ENCODE data around the gene HNRNPH2.

HNRNPH2 gene

GRCh38 chrX:101442085-101442484 lies 34.1 kb downstream of the HNRNPH2 start:
- no peak overlapping the region for H3K4me3 ChIP-seq
- no peak overlapping the region for H3K27ac ChIP-seq

DNA sequence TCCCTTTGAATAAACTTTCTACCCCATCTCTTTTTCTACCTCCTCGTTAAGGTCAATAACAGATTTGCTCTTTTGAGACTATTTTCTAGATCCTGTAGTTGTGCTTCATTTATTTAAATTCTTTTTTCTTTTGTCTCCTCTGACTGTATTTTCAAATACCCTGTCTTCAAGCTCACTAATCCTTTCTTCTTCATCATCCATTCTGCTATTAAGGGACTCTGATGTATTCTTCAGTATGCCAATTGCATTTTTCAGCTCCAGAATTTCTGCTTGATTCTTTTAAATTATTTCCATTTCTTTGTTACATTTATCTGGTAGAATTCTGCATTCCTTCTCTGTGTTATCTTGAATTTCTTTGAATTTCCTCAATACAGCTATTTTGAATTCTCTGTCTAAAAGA lies 41.3 kb downstream of the HNRNPH2 start:
- no peak overlapping the region for H3K27ac ChIP-seq
- H3K4me3 ChIP-seq = no peak overlapping the region

DNA sequence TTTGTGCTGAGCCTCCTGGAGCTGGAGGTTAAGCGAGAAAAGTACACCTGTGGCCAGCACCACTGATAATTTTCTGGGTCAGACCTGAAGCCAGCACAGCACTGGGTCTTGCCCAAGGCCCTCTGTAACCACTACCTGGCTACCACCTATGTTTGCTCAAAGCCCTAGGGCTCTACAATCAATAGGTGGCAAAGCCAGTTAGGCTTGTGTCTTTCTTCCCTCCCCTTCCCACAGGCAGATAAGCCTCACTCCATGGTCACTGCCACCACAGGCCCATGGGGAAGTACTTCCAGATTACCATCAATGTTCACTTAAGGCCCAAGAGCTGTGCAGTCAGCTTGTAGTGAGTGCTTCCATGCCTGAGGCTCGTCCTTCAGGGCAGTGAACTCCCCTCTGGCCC lies 42.1 kb downstream of the HNRNPH2 start:
- H3K4me3 ChIP-seq = no peak overlapping the region
- no peak overlapping the region for H3K27ac ChIP-seq

DNA sequence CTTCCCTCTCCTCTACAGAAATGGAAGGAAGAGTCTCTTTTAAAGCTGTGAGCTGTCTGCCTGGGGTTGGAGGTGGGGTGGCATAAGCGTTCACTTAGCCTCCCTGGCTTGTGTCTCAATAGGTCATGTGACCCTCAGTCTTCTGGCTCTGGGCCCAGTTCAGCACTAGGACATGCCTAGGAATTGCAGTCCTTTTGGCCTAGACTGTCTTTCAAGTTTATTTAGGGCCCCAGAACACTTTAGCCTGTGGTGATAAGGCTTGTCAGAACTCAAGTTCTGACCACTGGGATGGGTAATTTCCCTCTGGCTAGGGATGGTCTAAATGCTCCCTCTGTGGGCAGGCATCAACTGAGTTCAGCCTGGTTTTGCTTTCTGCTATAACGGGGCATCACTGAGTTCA lies 42.9 kb downstream of the HNRNPH2 start:
- no peak overlapping the region for H3K4me3 ChIP-seq
- no peak overlapping the region for H3K27ac ChIP-seq

GRCh38 chrX:101452056-101452455 lies 44.0 kb downstream of the HNRNPH2 start:
- H3K27ac ChIP-seq = no peak overlapping the region
- no peak overlapping the region for H3K4me3 ChIP-seq

GRCh38 chrX:101460669-101461068 lies 52.6 kb downstream of the HNRNPH2 start:
- no peak overlapping the region for H3K4me3 ChIP-seq
- no peak overlapping the region for H3K27ac ChIP-seq

DNA sequence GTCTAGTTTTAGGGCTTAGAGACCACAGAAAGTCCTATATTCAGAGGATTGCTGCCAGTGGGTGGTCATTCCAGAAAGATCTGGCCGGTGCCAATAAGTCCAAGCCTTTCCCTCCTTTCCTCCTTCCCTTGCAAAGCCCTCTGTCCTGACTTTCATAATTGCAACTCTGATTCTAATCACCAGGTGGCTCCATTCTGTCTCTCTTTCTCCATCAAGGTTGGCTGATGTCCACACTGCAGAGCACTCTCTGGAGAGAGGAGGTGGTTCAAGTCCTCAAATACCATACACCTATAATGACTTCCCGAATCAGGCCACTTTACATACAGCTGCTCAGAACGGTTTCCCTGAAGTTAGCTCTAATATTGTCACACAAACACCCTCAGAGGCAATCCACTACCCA lies 54.9 kb downstream of the HNRNPH2 start:
- H3K27ac ChIP-seq = no peak overlapping the region

More for the DNA sequence above, 54.9 kb downstream of the HNRNPH2 start:
- H3K4me3 ChIP-seq = no peak overlapping the region

All from skin epidermis (tissue), 12 donors.